Stimulated activated CD4-positive, alpha-beta T cell treated with anti-CD3 and anti-CD28 coated beads, Interleukin-4, amount 100 ng/mL, for 1 hour (primary cell): ENCODE results near the gene KRTAP5-7.
"Not testable (repeated sequence)": the region's sequence is repeated elsewhere in the genome, so short reads cannot be mapped to it uniquely, and the experiment has no call there.

Experiments used
- DNase-seq: peaks from one replicate; pipeline ENCODE4 v3.0.0-alpha.2; 2020

KRTAP5-7 gene

DNA sequence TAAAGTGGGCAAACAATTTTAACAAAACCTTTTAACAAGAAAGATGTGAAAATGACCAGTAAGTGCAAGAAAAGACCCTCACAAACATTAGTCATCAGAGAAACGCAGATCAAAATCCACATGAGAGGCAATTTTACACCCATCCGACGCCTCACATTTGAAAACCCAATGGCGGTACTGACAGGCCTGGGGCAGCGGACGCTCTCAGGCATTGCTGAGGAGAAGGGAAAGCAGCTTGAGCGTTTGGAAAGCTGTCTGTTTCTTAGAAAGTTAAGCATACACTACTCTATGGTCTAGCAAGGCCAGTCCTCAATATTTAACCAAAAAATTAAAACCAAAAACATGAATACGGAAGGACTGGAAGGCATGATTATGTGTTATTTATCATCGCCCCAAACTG lies 8.8 kb downstream of the KRTAP5-7 start:
- no peak for DNase-seq

DNA sequence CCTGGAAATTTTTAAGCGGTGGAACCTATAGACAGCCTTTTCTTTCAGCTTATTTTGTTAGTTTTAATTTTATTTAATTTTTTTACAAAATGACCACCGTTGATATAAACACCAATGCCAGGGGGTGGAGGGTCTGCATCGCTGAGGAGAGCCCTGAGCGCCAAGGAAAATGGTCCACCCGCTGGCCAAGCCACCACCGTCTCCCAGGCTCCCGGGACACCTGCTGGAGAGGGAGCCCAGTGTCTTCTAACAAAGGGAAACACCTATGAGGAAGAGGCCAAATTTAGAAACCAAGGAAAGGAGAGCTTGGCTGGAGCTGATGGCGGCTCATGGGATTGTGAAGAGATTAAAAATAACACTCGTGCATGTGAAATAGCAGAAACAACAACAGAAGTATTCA lies 10.5 kb downstream of the KRTAP5-7 start:
- no peak for DNase-seq

DNA sequence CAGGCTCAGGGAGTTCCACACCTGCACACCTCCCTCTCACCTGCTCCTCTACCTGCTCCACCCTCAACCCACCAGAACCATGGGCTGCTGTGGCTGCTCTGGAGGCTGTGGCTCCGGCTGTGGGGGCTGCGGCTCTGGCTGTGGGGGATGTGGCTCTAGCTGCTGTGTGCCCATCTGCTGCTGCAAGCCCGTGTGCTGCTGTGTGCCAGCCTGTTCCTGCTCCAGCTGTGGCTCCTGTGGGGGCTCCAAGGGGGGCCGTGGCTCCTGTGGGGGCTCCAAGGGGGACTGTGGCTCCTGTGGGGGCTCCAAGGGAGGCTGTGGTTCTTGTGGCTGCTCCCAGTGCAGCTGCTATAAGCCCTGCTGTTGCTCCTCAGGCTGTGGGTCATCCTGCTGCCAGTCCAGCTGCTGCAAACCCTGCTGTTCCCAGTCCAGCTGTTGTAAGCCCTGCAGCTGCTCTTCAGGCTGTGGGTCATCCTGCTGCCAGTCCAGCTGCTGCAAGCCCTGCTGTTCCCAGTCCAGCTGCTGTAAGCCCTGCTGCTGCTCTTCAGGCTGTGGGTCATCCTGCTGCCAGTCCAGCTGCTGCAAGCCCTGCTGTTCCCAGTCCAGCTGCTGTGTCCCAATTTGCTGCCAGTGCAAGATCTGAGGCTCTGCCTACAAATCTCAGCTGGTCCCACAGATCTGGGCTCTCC lies 11.1 kb downstream of the KRTAP5-7 start, which contains the start of gene KRTAP5-8:
Gene KRTAP5-8, plus strand, starts transcription at position 49 of the 689 bp plus-strand sequence. Its CDS starts 31 bp downstream, at position 80.
- not testable (repeated sequence) for DNase-seq

DNA sequence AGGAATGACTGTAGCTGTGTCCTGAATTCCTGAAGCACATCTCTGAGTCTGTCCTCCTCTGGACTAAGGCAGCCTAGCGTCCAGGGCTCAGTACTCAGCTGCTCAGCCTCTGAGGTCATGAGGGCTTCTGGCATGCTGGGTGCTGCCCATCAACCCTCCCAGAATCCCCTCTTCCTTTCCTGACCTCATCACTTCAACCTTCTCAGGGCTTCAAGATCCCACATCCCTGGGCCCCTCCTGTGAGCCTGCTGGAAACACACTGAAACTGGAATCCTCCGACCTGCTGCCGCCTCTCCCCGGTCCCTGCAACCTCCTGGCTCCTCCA lies 11.6 kb downstream of the KRTAP5-7 start:
- DNase-seq, result no peak

DNA sequence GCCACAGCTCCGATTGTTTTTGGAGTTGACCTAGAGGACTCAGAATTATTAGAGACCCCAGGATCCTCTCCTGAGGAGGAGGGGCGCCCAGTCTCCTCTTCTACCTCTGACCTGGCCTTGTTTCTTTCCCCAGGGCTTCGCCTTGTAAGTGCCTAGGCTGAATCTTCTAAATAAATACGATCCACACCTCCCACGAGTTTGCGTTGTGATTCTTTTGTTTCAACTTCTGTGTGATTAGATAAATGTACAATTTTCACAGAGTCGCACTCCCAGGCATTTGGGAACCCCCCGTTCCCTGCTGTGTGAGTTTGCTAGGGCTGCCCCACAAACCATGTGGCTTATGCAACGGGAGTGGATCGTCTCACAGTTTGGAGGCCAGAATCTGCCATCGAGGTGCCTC lies 11.9 kb downstream of the KRTAP5-7 start:
- DNase-seq, result no peak

DNA sequence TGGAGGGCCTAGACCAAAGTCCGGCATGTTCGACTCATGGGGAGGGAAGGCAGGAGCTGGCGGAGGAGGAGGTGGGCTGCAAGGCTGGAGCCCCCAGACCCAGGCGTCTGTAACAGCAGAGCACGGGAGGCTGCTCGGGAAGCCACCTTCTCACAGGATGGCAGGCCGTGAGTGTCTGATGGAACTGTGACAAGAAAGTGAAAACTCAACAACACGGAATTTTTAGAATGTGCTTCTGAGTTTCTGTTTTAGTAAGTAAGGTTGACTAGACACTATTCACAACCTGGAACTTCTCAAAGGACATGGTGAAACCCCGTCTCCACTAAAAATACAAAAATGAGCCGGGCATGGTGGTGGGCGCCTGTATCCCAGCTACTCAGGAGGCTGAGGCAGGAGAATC lies 12.9 kb downstream of the KRTAP5-7 start:
- not testable (repeated sequence) for DNase-seq

DNA sequence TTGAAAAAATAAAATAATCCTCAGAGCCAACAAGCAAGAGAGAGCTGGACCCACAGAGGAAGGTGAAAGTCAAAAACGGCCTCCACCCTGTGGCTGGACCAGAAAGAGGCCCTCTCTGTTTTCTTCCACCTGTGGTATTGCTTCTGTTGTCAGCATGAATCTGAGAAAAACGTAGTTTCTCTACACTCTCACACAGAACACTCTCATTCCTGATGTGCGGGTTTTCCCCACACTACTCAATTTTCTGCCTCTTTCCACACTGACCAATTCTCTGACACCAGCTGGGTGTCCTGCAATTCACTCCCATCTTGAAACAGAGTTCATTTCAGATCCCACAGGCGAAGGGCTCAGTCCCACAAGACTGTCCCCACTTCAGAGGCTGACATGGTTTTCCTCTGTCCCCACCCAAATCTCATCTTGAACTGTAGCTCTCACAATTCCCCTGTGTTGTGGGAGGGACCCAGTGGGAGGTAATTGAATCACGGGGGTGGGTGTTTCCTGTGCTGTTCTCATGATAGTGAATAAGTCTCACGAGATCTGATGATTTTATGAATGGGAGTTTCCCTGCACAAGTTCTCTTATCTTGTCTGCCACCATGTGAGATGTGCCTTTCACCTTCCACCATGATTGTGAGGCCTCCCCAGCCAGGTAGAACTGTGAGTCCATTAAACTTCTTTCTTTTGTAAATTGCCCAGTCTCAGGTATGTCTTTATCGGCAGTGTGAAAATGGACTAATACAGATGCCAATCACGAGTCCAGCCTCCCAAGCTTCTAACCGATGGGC lies 13.6 kb downstream of the KRTAP5-7 start:
- not testable (repeated sequence) for DNase-seq

DNA sequence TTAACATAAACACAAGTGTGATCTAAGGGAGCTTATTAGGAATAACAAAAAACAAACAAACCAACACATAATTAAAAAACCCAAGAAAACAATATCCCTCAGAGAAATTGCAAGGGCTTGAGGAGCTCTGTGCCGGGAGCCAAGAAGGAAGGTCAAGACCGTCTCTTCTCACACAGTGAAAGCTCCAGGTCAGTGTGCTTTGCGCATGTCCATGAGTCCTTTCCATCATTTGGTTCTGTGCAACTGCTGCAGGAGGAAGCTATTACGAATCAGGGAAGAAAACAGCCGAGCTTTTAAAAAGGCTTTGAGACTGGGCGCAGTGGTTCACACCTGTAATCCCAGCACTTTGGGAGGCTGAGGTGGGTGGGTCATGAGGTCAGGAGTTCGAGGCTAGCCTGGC lies 15.3 kb downstream of the KRTAP5-7 start:
- no peak for DNase-seq

DNA sequence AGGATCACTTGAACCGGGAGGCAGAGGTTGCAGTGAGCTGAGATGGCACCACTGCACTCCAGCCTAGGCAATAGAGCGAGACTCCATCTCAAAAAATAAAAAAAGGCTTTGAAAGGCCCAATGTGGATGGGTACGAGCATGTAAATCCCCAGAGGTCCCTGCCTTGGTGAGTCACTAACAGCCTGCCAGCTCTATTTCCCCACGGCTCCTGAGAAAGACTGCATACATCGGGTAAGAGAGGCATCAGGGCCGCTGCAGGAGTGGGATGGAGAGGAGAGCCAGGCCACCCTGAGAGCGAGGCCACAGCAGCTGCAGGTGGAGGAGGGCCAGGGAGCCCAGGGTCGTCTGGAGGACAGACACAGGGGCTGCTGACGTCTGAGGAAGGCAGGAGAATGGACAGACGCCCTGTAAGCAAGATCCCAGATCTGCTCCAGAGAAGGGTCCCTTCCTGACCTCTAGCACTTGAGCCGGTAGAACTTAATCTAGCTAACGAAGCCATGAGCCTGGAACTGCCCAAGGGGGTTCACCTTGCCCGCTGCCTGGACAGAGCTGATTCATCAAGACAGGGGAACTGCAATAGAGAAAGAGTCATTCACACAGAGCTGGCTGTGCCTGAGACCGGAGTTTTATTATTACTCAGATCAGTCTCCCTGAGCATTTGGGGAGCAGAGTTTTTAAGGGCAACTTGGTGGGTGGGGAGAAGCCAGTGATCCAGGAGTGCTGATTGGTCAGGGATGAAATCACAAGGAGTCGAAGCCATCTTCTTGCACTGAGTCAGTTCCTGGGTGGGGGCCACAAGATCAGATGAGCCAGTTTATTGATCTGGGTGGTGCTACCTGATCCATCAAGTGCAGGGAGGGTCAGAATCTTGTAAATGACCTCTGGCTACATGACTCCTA lies 16.1 kb downstream of the KRTAP5-7 start:
- DNase-seq, result no peak

DNA sequence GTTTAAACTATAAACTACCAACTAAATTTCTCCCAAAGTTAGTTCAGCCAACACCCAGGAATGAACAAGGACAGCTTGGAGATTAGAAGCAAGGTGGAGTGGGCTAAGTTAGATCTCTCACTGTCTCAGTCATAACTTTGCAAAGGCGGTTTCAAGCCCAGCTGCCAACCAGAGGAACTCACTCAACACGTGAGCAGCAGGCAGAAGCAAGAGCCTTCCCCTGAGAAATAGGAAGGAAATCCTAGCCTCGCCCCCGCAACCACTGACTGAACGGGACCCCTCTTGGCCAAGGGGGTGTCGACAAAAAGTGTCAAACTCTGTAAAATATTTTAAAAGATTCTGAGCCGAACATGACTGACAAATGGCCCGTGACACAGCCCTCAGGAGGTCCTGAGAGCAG lies 16.8 kb downstream of the KRTAP5-7 start:
- DNase-seq, result no peak

DNA sequence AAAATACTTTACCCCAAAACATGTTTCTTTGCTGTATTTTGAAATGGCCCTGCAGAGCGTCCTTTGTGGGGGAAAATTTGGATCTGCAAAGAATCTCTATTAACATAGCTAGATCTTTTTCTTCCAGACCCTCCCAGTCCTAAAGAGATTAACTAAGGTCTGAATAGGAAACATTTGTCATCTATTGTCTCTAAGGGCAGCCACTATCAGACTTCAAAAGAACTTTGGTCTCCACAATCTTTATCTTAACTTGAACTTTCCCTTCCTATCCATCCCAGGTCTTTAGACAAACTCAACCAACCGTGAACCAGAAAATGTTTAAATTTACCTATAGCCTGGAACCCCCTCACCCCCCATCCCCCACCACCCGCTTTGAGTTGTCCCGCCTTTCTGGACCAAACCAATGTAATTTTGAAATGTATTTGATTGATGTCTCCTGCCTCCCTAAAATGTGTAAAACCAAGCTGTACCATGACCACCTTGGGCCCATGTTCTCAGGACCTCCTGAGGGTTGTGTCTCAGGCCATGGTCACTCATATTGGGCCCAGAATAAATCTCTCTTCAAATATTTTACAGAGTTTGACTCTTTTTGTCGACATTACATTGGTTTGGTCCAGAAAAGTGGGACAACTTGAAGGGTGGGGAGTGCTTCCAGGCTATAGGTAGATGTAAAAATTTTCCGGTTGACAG lies 17.6 kb downstream of the KRTAP5-7 start:
- DNase-seq, result no peak

DNA sequence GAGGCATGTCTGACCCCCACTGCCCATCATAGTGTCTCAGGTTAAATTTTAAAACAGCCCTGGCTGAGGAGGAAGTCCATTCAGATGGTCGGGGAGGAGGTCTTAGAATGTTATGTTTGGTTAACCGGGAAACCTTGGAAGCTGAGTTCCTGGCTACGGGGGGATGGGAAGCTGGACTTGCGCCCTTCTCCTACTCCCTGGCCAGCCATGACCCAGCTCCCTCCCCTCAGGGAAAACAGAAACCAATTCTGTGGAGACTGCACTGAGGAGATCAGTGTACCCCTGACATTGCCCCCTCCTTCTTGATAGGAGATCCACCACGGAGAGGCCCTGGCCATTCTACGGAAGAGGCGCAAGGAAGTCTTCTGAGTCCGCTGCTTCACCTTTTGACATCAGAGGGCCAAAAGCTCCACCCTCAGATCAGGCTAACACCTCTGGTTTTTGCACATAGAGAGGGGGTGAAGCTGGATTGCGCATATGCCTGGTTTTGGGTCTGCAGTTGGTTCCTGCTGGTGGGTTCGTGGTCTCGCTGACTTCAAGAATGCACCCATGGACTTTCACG lies 18.4 kb downstream of the KRTAP5-7 start:
- no peak for DNase-seq

DNA sequence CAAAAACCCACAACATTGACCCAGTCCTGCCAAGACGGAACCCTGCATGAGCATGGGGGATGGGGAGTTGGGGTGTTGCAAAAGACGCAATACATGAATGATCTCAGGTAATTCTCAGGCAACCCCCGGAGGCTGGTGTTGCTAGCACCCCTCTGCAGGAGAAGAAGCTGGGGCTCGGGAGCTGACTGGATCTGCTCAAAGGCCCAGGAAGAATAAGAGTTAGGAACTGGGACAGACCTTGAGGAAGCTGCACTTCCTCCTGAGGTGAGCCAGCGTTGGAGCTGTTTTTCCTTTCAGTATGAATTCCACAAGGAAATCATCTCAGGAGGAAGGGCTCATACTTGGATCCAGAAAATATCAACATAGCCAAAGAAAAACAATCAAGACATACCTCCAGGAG lies 21.1 kb downstream of the KRTAP5-7 start, which contains the start of gene KRTAP5-9:
Gene KRTAP5-9, plus strand, starts transcription at position 301 of the 400 bp plus-strand sequence. CDS start 238 bp downstream, outside the sequence.
- no peak for DNase-seq

DNA sequence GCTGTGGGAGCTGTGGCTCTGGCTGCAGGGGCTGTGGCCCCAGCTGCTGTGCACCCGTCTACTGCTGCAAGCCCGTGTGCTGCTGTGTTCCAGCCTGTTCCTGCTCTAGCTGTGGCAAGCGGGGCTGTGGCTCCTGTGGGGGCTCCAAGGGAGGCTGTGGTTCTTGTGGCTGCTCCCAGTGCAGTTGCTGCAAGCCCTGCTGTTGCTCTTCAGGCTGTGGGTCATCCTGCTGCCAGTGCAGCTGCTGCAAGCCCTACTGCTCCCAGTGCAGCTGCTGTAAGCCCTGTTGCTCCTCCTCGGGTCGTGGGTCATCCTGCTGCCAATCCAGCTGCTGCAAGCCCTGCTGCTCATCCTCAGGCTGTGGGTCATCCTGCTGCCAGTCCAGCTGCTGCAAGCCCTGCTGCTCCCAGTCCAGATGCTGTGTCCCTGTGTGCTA lies 21.7 kb downstream of the KRTAP5-7 start:
- DNase-seq, result no peak

DNA sequence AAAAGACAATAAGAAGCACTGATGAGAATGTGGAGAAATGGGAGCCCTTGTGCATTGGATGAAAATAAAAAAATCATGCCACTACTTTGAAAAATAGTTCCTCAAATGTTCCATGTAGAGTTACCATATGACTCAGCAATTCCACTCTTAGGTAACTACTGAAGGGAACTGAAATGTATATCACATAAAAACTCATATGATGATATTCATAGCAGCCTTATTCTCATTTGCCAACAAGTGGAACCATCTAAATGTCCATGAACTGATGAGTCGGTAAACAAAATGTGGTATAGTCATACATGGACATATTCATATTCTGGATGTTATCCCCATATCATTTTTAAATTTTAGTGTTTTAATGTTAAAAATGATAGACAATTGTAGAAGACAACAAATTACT lies 24.6 kb downstream of the KRTAP5-7 start:
- DNase-seq, result no peak

DNA sequence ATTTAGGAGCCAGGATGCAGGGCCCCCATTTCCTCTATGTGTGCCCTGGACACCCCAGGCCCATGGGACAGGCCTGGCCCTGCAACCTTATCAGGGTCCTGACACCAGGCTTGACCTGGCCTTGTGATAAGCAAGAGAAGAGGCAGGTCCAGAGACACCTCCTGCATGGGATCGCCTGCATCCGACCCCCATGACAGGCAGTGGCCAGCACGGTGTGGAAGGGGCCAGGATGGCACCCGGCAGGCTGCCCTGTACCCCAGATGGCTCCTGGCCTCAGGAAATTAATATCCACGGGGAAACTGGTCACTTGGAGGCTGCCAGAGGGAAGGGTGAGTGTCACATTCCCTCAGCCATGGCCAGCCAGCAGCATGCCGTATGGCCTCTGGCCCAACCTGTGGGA lies 27.9 kb downstream of the KRTAP5-7 start:
- no peak for DNase-seq

DNA sequence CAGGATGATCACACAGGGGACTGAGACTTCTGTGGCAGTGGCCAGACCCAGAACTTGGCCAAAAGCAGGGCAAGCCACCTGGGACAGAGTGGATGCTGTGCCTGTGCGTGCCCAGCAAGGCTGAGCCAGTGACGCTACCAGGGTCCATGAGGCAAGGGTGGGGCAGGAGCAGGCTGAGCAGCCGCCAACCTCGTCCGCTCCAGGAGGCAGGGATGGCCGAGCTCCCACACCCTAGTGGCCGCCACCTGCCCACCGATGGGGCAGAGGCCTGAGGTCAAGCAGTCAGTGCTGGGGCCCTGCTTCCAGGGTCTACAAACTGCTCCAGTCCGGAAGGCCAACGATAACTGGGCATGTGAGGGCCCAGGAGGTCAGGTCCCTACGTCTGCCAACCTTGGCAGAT lies 28.4 kb downstream of the KRTAP5-7 start:
- no peak for DNase-seq

DNA sequence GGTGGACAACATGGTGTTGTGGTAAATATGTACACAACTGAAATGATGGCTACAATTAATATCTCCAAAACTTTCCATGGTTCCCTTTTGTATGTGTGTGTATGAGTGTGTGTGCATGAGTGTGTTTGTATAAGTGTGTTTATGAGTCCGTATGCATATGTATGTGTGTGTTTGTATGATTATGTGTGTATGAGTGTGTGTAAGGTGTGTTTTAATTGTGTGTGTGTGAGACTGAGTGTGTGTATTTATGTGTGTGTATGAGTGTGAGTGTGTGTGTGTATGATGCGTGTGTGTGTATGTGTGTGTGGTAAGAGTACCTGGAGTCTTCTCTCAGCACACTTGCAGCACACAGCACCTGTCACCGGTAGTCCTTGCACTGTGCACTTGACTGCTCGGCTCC lies 29.0 kb downstream of the KRTAP5-7 start:
- DNase-seq, result no peak

DNA sequence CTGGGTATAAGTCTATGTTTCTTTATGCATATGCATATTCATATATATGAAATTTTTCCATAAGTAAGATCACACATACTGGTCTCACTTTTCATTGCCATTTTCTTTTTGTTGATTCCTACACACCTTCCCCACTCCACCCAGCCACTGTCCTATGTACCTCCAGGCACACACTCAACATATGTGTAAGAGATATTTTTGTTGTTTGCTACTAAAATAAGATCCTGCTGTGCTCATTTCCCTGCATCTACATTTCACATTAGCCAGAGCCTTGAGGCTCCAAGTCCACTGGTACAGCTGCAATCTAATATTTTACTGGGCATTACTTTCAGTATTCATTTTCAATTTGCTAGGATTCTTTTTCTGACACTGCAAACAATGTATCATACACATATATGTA lies 30.2 kb downstream of the KRTAP5-7 start:
- DNase-seq, result no peak

DNA sequence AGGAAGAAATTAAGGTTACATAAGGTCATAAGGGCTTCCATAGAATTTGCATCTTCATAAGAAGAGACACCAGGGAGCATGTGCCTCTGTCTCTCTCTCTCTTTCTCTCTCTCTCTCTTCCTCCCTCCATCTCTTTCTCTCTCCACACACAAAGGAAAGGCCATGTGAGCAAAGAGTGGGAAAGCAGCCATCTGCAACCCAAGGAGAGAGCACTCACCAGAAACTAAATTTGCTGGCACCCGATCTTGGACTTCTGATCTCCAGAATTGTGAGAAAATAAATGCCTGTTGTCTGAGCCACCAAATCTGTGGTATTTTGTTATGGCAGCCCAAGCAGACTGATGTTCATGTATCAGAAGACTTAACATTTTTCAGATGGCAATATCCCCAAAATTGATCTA lies 31.9 kb downstream of the KRTAP5-7 start:
- DNase-seq, result no peak

DNA sequence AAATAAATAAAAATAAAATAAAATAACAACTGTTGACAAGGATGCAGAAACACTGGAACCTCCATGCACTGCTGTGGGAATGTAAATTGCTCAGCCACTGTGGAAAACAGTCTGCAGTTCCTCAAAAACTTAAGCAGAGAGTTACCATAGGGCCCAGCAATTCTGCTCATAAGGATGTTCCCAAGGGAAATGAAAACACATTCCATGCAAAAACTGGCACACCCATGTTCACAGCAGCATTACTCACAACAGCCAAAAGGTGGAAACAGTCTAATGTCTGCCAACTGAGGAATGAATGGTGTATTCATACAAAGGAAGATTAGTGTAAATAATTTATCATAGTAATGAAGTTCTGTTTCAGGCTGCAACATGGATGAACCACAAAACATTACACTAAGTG lies 35.1 kb downstream of the KRTAP5-7 start:
- no peak for DNase-seq

DNA sequence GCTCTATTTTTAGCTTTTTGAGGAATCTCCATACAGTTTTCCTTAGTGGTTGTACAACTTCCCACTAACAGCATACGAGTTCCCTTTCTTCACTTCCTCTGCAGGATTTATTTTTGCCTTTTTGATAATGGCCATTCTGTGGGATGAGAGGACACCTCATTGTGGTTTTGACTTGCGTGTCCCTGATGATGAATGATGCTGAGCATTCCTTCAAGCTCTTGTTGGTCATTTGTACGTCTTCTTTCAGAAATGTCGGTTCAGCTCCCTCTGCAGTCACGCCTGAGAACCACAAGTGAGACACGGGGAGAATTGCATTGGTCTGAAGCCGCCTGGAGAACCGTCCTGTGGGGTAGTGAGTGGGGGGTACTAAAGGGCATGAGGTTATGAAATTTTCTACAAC lies 36.3 kb downstream of the KRTAP5-7 start:
- DNase-seq, result peak; percentile 10
